Ascending aorta (tissue), 2 donors: ENCODE data around the gene TCF4. TPM values are rescaled to one million over a fixed set of nuclear protein-coding genes. Genes with fewer than 3 reads are reported as not detected.
"Not testable (repeated sequence)": the region's sequence is repeated elsewhere in the genome, so short reads cannot be mapped to it uniquely, and the experiment has no call there.

Experiments used
- DNase-seq, 2 donors: peaks; one replicate each; pipeline ENCODE4 v3.0.0-alpha.2; 2019; ENCODE audit warnings: low spot score in 2 of 2
- H3K27ac ChIP-seq, 2 donors: fragments of 200-600 bp; sonication (generic); one replicate each; pipeline ENCODE4 v1.5.1; 2016 to 2017; ENCODE audit warnings: mild to moderate bottlenecking in 1 of 2
- H3K27me3 ChIP-seq: fragments of 200-600 bp; sonication (generic); one replicate; pipeline ENCODE4 v1.5.1; 2017
- H3K36me3 ChIP-seq, 2 donors: fragments of 200-600 bp; sonication (generic); one replicate each; pipeline ENCODE4 v1.5.1; 2016
- H3K4me1 ChIP-seq, 2 donors: fragments of 200-600 bp; sonication (generic); one replicate each; pipeline ENCODE4 v1.5.1; 2016 to 2017; ENCODE audit warnings: mild to moderate bottlenecking in 1 of 2
- H3K4me3 ChIP-seq, 2 donors: fragments of 200-600 bp; sonication (generic); one replicate each; pipeline ENCODE4 v1.5.1; 2016 to 2017; ENCODE audit warnings: mild to moderate bottlenecking in 1 of 2
- H3K9me3 ChIP-seq, 2 donors: fragments of 200-600 bp; sonication (generic); one replicate each; pipeline ENCODE4 v1.5.1; 2016
- intact Hi-C: fragments of 100-400 bp; cut with DNase I; formaldehyde crosslinking; loops from one replicate; pipeline ENCODE4 v1.15.1; 2023
- total RNA-seq: library from RNA; depleted of rRNA; stranded (reverse); fragments of >200 nt; gene quantifications from one replicate; pipeline ENCODE4 v1.1.0, GENCODE V29; 2016
- TF ChIP-seq, protein P1 (sequence below), 3 experiments: fragments of 200-600 bp in 2 of 3; fragments of 450-650 bp in 1 of 3; sonication (generic) in 2 of 3; IDR thresholded peaks; one replicate each; pipeline ENCODE4 v1.5.1; 2016 to 2019; ENCODE audit warnings: antibody characterized with exemption in 3 of 3, mild to moderate bottlenecking in 1 of 3, moderate library complexity in 1 of 3

Gene TCF4
- total RNA-seq, 1 donor from 2014 or later, result 180 TPM

DNA sequence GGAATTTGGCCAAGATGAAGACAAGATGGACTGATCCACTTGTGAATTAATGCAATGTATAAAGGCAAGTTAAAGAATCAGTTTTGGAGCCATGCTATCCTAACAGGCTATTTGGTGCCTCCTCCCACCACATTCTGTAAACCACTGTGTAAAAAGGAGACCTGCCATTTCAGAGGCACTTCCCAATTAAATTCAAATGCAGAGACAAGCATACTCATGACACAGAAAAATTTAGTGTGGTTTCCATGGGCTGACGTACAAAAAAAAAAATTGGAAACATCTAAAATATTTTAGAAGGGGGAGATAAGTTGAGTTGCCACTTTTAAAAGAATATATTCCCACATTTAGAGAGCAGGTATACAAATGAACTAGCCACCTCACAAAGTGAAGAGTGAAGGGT, 112.1 kb downstream of the TCF4 start:
- Histone ChIP-seq H3K4me1 (peaks cover 0 to 6% of the 10 kb centered on the region in 2 donors), H3K27ac (no peak overlapping the region), H3K9me3 (no peaks in the 10 kb centered on the region), H3K4me3 (no peak overlapping the region), H3K27me3 (no peaks in the 10 kb centered on the region), H3K36me3 (no peaks in the 10 kb centered on the region)
- intact Hi-C loops, result loop anchor here (5.0 kb wide), 2 partner anchors 74 to 111 kb away; partner anchors contain the start of gene TCF4
- TF ChIP-seq, protein P1, sequence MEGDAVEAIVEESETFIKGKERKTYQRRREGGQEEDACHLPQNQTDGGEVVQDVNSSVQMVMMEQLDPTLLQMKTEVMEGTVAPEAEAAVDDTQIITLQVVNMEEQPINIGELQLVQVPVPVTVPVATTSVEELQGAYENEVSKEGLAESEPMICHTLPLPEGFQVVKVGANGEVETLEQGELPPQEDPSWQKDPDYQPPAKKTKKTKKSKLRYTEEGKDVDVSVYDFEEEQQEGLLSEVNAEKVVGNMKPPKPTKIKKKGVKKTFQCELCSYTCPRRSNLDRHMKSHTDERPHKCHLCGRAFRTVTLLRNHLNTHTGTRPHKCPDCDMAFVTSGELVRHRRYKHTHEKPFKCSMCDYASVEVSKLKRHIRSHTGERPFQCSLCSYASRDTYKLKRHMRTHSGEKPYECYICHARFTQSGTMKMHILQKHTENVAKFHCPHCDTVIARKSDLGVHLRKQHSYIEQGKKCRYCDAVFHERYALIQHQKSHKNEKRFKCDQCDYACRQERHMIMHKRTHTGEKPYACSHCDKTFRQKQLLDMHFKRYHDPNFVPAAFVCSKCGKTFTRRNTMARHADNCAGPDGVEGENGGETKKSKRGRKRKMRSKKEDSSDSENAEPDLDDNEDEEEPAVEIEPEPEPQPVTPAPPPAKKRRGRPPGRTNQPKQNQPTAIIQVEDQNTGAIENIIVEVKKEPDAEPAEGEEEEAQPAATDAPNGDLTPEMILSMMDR (IDR thresholded peaks at IDR 0.05), result no peak
- DNase-seq, result no peak

DNA sequence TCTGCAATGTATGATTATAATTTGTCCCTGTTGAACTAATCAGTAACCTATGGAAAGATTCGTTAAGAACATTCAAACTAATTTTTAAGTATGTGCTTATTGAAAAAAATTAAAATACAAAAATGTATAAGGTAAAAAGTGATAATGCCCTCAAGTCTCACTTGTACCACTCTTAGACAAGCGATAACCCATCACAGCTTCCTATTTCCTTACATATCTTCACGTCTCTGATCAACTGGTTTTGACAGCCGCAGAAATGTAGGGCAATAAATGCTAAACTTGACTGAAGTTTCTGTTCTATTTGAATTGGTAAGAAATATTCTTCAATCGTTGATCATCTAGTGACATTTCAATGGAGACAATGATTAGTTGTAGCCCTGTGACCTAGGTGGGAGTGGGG, 112.5 kb downstream of the TCF4 start:
- Histone ChIP-seq H3K4me1 (peaks cover 0 to 6% of the 10 kb centered on the region in 2 donors), H3K27ac (no peak overlapping the region), H3K36me3 (no peaks in the 10 kb centered on the region), H3K4me3 (no peak overlapping the region), H3K9me3 (no peaks in the 10 kb centered on the region), H3K27me3 (no peaks in the 10 kb centered on the region)
- TF ChIP-seq, protein P1 (IDR thresholded peaks at IDR 0.05), result no peak
- intact Hi-C loops, result loop anchor here (5.0 kb wide), 2 partner anchors 73 to 112 kb away; partner anchors contain the start of gene TCF4
- no peak for DNase-seq

DNA sequence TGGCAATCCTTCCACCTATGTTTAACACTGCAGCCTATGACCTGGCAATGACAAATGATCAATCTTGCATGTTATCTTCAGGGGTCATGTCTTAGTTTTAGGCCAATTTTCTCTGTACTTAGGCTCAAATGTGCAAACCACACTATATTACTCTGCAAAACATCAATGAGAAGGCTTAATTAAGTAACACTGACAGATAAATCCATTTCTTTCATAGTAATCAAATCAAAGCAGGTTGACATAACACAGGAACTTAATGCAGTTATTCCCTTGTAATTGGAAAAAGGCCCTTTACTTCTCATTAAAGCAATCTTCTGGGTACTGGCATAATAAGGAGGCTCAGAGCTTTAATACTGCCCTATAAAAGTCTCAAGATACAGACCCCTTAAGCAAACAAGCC, 114.4 kb downstream of the TCF4 start:
- H3K4me3 ChIP-seq, result no peak overlapping the region
- no peak overlapping the region for H3K27ac ChIP-seq
- intact Hi-C loops, result no loop called here
- DNase-seq, result no peak
- H3K36me3 ChIP-seq, result no peaks in the 10 kb centered on the region
- peaks cover 0 to 6% of the 10 kb centered on the region in 2 donors for H3K4me1 ChIP-seq
- H3K27me3 ChIP-seq, result no peaks in the 10 kb centered on the region
- TF ChIP-seq, protein P1 (IDR thresholded peaks at IDR 0.05), result no peak
- H3K9me3 ChIP-seq, result no peaks in the 10 kb centered on the region

DNA sequence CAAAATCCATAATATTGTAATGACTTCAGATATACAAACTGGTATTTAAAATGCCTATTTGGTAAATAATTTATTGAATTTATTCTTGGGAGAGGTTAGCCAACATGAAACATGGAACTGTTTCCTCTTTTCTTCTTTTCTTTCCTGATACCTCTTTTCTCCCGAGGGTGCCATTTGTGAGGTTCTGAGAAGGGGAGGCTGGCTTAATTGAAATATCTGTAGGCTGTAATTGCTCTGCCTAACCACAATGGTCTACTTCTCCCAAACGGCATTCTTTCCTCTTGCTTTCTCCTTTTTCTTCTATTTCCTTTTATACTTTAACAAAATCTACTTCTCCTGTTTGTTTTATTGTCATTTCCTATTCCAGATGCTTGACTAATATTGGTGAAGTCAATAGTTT, 114.9 kb downstream of the TCF4 start:
- Histone ChIP-seq H3K27me3 (no peaks in the 10 kb centered on the region), H3K4me3 (no peak overlapping the region), H3K27ac (no peak overlapping the region), H3K4me1 (peaks cover 0 to 2% of the 10 kb centered on the region in 2 donors), H3K36me3 (no peaks in the 10 kb centered on the region), H3K9me3 (no peaks in the 10 kb centered on the region)
- intact Hi-C loops, result no loop called here
- TF ChIP-seq, protein P1 (IDR thresholded peaks at IDR 0.05), result no peak
- DNase-seq, result no peak

DNA sequence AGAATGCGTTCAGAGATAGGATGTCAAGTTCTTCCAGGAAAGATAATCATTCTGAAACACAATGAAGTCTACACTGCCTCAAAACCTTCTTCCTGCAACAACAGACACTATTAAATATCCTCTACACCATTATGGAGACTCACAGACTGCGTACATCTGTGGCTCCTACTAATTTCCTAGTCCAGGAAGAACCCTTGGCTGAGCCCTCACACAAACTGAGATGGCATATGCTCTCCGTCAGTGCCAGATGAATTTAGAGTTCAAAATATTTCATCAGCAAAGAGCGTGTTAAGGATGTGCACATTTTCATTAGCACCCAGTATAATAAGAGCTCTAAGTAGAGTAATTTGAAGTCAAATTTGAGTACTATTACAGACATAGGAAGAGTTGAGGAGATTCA, 117.2 kb downstream of the TCF4 start:
- TF ChIP-seq, protein P1 (IDR thresholded peaks at IDR 0.05), result no peak
- no peak overlapping the region for H3K4me3 ChIP-seq
- no peaks in the 10 kb centered on the region for H3K4me1 ChIP-seq
- no peak for DNase-seq
- intact Hi-C loops, result no loop called here
- H3K27ac ChIP-seq, result no peak overlapping the region
- no peaks in the 10 kb centered on the region for H3K9me3 ChIP-seq
- H3K36me3 ChIP-seq, result no peaks in the 10 kb centered on the region
- H3K27me3 ChIP-seq, result no peaks in the 10 kb centered on the region

DNA sequence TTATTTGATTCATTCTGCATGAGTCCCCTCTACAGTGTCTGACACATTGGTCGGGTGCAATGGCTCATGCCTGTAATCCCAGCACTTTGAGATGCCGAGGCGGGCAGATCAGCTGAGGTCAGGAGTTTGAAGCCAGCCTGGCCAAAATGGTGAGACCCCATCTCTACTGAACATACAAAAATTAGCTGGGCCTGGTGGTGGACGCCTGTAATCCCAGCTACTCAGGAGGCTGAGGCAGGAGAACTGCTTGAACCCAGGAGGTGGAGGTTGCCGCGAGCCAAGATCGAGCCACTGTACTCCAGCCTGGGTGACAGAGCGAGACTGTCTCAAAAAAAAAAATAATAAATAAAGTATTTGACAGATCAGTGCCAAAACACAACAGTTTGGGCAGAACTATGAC, 118.9 kb downstream of the TCF4 start:
- H3K27me3 ChIP-seq, H3K27ac ChIP-seq, intact Hi-C loops, H3K4me3 ChIP-seq, H3K4me1 ChIP-seq, DNase-seq, H3K36me3 ChIP-seq, H3K9me3 ChIP-seq: not testable (repeated sequence)
